AG04449 (cell line): Measurements from ENCODE around the gene DPH1.
"Not testable (repeated sequence)": the region's sequence is repeated elsewhere in the genome, so short reads cannot be mapped to it uniquely, and the experiment has no call there.

Experiments
- CTCF ChIA-PET: fragments of 350-600 bp; formaldehyde crosslinking; extraction: SDS; loops from one replicate; lab custom pipeline; 2021; ENCODE audit warnings: antibody characterized with exemption; lab: Yijun Ruan, JAX
- POLR2A ChIA-PET: fragments of 400-600, 350-600 bp; formaldehyde crosslinking; extraction: SDS; loops from one replicate; lab custom pipeline; 2020; ENCODE audit warnings: antibody characterized with exemption, inconsistent platforms; lab: Yijun Ruan, JAX
- DNase-seq: peaks from one replicate; pipeline ENCODE4 v3.0.0-alpha.2; 2010; ENCODE audit warnings: low read depth, low spot score
- H3K4me3 ChIP-seq: 2 replicates; pipeline ENCODE4 v1.5.1; 2011; ENCODE audit warnings: low read depth, mild to moderate bottlenecking, control low read depth, low read length
- CTCF ChIP-seq: IDR thresholded peaks from one replicate; pipeline ENCODE4 v1.5.1; 2011; ENCODE audit warnings: mild to moderate bottlenecking, moderate library complexity, low read length, control low read depth, inconsistent platforms; ENCODE audit not compliant: insufficient read depth; ENCODE audit errors: missing control alignments

Gene DPH1

GRCh38 chr17:2004435-2004952, 25.5 kb upstream of the DPH1 start:
- ChIA-PET CTCF (interaction anchor here (0.6 to 1.0 kb wide), 2 partner anchors 8 to 22 kb away, joined by 3 to 4 read pairs; no protein-coding TSS in a partner anchor), POLR2A (no interaction called here)
- no peak for DNase-seq
- no peak for TF ChIP-seq CTCF
- H3K4me3 ChIP-seq = no peak overlapping the region

- H3K4me3 ChIP-seq = no peak overlapping the region
- CTCF ChIA-PET = no interaction called here
- POLR2A ChIA-PET = no interaction called here
- TF ChIP-seq CTCF = no peak
- no peak for DNase-seq
These were observed 21.4 kb upstream of the DPH1 start for GRCh38 chr17:2008332-2009126.

GRCh38 chr17:2009737-2010136, 20.2 kb upstream of the DPH1 start:
- TF ChIP-seq CTCF = no peak
- H3K4me3 ChIP-seq = no peak overlapping the region
- CTCF ChIA-PET = no interaction called here
- no peak for DNase-seq
- POLR2A ChIA-PET = no interaction called here

- no peak for TF ChIP-seq CTCF
- ChIA-PET CTCF (interaction anchor here (1.1 to 1.5 kb wide), 4 partner anchors 14 to 130 kb away, joined by 4 to 7 read pairs (median 5); partner anchors contain the start of gene RTN4RL1), POLR2A (no interaction called here)
- DNase-seq = no peak
- no peak overlapping the region for H3K4me3 ChIP-seq
These were observed 18.3 kb upstream of the DPH1 start for GRCh38 chr17:2011411-2012371.

GRCh38 chr17:2012499-2012898, 17.5 kb upstream of the DPH1 start:
- ChIA-PET CTCF (interaction anchor here (1.2 to 1.3 kb wide), 2 partner anchors 22 to 104 kb away, joined by 4 read pairs; no protein-coding TSS in a partner anchor), POLR2A (no interaction called here)

GRCh38 chr17:2013220-2013993, 16.5 kb upstream of the DPH1 start:
- DNase-seq, POLR2A ChIA-PET, H3K4me3 ChIP-seq: not testable (repeated sequence)
- CTCF ChIA-PET = interaction anchor here (1.1 to 1.2 kb wide), 2 partner anchors 12 to 21 kb away, joined by 3 to 4 read pairs; no protein-coding TSS in a partner anchor

More at GRCh38 chr17:2012499-2012898, 17.5 kb upstream of the DPH1 start:
- no peak overlapping the region for H3K4me3 ChIP-seq
- no peak for TF ChIP-seq CTCF
- DNase-seq = no peak
